HS-27A (cell line): ENCODE data around the gene ITPK1.

ENCODE experiments used
- DNase-seq: peaks from one replicate; pipeline ENCODE4 v3.0.0-alpha.2; 2012; ENCODE audit warnings: low read depth, missing footprints

ITPK1 gene

DNA sequence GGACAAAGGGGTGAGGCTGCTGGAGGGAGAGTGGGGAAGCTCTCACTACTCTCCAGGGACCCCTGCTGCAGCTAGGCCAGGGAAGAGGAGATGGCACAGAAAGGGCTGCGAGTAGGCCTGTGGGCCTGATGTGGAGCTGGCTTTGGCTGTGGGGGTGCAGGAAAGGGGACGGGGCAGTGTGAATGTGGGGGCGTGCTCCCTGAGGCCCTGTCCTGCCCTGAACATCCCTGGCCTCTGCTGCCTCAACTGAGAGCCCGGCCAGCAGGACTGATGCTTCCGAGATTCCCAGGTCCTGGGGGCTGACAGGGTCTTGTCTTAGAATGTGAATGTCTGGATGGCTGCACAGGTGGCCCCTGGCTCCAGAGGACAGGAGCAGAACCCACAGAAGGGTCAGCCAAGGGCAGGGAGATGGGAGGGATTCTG is 128.6 kb downstream of the ITPK1 start:
- DNase-seq, result no peak

DNA sequence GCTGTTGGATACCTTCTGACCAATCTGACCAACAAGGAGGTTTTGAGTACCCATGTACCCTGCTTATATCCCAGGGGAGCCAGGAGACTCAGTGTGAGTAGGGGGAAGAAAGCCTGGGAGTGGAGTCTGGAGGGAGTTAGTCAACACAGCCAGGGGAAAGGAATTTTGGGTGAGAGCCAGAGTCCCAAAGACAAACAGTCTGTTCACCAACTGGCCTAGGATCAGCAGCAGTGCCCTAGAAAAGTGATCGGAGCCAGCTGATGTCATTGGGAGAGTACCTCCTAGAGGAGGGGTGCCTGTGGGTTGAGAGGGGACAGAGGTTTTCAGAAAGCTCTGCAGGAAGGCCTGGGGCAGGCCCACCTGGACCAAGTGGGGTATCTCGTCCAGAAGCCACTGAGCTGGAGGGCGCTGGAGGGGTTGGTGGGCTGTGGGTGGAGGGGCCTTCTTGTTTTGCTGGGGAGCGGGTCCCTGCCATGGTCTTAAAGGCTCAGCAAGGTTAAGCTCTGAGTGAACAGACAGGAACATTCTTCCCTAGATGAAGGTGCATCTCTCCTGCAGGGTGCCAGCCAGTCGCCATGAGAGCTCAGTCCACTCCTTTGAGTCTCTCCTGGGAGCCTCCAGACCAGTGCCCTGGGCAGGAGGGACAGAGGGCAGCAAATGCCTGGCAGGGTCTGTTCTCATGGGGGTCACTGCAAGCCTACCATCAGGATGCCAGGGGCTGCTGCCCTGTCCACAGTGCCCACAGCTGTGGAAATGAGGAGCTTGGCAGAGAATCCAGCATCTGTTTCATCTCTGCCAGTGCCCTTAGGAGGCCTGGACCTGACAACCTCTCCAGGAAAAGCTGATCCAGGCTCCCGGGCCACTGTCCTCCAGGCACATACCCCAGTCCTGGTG is 129.2 kb downstream of the ITPK1 start:
- DNase-seq, result peak; percentile 68

DNA sequence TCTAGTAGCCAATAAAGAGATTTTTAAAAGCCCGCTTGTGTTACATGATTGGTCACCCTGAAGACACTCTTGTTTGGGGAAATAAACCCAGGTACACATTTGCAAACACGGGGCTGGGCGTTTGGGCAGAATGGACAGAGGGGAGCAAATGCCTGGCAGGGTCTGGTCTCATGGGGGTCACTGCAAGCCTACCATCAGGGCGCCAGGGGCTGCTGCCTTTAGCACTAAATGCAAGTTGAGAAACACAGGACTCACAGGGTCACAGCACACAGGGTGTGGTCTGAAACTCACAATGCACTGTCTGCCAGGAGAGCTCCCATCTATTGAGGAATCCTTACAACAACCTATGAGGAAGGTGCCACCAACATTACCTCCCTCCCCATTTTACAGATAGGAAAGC is 130.2 kb downstream of the ITPK1 start:
- DNase-seq, result no peak

DNA sequence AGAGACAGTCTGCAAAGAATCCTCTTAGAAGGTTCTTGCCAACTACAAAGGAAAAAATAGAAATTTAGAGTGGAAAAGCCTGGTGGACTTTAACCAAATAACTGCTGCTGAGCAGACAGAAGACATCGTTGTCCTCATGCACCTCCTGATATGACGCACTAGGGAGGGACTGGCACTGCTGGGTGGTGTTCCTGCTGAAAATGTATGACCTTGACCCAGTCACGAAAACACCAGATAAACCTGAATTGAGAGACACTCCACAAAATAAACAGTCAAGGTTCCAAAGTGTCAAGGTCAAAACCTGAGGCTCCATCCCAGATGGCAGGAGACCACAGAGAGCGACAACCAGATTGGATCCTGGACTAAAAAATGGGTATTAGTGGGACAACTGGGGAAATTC is 130.8 kb downstream of the ITPK1 start:
- no peak for DNase-seq

DNA sequence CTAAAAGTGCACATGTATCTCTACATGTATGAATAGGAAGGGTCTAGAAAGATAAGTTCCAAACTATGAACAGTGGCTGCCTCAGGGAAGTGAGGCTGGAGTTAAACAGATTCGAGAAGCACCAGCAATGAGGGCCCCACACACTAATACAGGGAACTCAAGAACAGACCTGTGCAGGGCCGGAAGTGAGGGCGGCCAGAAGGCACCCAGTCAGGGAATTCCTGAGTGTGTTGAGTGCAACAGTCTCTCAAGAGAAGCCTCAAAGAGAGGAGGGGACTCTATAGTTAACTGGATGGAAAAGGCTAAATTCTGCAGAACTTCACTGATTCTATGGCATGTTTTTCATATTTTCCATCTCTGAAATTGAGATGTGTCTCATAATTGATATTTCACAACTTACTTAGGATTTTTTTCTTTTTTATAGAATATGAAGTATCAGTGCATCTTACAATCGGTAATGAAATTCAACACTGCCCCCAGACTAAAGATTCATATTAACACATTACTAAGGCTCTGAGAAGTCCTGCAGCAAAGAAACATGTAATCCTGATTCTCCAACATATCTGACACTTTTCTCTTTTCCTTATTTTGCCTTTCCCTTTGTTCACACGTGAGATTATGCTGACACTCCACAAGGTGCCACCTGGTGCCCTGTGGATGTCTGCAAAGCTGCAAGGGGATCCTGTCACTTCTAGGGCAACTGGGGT is 131.5 kb downstream of the ITPK1 start:
- no peak for DNase-seq

DNA sequence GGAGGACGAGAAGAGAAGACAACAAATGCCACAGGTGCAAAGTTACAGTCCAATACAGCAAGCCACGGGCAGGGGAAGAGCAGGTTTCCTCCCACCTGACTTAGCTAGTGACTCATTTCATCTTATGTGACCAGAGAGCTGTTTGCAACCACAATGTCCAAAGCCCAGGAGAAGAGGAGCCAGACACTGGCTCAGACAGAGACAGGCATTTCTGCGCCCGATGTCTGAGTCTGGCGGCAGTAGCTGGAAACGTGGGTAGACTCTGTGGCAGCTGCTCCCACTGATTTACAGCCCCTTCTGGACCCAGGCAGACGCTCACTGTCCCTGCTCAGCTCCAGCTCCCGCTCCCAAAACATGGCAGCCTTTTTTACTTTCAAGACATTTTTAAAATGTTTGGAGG is 132.8 kb downstream of the ITPK1 start:
- DNase-seq, result no peak

DNA sequence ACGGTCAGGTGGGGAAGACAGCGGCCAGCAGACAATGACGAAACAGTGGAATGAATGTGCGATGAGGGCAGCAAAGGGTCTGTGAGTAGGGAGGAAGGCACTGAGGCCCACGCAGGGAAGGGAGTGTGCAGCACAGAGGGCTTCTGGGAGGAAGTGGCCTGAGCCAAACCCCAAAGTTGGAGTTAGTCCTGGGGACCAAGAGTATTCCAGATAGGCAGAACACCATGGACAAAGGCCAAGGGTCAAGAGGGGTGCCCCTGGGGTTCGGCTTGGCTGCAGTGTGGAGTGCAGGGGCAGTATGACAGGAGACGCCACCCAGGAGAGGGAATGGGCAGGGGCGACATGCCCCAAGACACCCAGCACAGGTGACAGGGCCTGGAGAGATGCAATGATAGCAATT is 134.0 kb downstream of the ITPK1 start:
- no peak for DNase-seq

DNA sequence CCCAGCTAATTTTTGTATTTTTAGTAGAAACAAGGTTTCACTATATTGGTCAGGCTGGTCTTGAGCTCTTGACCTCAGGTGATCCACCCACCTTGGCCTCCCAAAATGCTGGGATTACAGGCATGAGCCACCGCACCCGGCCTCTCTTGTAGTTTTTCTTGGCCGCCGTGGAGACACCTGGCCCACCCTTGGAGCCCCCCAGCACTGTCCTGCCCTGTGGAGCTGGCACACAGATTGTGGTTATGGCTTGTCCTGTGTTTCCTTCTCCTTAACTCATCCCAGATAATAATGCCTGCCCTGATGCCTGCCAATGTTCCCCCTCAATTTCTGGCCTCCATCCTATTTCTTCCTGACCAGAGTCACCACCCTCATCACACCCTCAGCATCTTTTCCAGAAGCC is 134.9 kb downstream of the ITPK1 start:
- DNase-seq, result no peak

DNA sequence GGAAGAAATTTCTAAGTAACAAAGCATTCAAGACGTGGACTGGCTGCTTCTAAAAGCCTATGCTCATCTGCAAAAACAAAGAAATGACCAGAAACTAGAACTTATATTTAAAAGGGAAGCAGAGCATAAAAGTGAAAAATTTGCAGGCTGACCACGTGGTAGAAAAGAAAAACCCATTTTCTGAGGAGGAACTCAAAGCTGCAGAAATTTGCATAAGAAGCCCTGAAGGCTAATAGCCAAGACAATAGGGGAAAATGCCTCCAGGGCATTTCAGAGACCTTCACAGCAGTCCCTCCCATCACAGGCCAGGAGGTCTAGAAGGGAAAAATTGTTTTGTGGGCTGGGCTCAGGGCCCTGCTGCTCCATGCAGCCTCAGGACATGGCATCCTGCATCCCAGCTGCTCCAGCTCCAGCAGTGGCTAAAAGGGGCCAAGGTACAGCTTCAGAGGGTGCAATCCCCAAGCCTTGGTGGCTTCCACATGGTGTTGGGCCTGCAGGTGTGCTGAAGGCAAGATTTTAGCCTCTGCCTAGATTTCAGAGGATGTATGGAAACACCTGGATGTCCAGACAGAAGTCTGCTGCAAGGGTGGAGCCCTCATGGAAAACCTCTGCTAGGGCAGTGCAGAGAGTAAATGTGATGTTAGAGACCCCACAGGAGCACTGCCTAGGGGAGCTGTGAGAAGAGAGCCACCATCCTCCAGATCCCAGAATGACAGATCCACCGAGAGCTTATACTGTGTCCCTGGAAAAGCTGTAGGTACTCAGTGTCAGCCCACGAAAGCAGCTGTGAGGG is 137.3 kb downstream of the ITPK1 start:
- no peak for DNase-seq

DNA sequence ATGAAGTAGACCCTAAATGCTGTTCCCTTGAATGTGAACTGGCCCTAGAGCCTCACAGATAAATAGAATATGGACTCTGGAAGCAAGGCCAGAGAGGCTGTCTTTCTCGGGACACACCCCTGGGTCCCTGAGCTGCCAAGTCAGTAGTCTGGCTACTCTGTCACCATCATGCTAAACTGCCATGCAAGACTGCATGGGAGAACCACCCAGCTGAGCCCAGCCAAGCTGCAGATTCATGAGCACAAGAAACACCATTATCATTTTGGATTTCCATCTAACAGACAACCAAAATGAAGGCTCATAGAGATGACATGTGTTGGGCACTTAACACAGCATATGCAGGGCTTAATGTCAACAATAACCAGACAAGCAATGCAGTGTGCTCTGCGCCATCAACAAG is 139.5 kb downstream of the ITPK1 start:
- no peak for DNase-seq

DNA sequence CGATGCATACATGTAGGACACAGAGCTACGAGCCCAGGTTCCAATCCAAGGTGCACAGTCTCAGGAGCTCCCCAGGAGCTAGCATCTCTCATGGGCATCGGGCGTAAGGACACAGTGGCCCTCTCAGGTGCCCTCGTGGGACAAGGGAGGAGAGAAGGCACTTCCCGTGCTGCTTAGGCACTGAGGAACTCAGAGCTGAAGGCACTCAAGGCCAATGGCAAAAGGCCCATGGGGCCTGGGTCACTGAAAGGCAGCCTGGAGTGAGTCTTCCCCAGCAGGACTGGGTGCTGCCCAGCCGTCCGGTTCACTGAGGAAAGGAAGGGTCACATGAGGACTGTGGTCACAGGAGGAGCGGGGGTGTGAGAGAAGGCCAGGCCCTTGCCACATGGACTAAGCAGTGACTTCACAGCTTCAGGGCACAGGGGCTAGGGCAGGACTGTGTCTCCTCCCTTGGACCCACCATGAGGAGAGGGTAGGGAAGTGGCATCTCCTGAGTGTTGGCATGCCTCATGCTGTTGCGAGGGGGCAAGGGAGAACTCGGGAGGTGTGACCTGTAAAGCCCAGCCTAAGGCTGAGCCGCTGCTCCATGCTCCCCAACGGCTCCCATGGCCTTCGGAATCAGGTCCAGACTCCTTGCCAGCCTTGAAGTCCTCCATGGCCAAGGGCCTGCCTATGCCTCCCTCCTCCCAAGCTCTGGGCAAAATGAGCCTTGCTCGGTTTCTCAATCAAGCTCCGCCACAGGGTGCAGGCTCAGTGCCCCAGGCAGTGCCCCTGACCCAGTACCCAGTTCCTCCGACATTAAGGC is 141.0 kb downstream of the ITPK1 start:
- DNase-seq, result no peak

DNA sequence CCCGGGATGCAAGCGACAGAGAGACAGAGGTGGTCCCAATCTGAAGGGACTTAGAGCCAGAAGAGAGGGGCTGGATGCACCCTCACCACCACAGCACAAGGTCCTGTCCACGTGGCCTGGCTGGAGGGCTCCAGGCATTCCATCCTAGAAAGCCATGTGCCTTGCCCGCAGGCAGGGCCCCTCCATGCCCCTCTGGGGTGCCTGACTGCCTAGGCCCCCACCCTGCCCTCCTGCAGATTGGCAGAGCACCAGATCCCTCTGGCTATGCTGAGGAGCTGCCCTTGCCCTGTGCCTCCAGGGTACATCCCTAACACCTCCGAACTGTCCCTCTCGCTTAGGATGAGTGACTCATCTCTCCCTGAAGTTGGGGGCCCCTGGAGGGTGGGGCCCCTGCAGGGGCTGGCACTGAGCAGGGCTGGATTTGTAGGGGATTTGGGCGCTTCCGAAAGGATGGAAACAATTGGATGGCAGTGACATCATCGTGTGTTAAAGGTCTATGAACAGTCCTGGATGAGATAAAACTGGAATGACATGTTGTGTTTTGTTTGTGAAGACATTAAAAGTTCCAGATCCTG is 141.8 kb downstream of the ITPK1 start:
- no peak for DNase-seq

DNA sequence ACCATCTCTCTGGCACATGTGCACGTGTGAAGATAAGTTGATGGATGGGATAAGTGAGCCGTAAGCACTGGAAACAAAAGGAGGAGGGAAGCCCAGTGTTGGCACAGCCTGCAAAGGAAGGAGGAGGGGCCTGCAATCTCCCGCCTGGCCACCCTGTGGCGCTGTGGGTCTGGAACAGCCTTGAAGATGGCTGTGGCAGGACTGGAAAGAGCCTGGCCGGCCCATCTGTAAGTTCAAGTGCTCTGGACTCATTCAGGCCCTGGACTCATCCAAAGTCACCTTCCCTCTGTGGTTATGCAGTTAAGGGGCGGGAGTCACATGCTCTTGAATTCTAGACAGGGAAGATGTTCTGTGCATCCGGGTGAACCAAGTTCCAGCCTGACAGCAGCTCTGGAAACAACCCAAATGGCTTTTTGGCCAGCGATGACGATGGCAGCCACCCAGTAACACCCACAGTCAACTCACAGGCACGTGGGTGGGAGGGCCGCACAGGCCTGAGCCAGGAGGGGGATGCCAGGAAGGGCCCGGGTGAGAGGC is 142.4 kb downstream of the ITPK1 start:
- DNase-seq, result peak; percentile 26

DNA sequence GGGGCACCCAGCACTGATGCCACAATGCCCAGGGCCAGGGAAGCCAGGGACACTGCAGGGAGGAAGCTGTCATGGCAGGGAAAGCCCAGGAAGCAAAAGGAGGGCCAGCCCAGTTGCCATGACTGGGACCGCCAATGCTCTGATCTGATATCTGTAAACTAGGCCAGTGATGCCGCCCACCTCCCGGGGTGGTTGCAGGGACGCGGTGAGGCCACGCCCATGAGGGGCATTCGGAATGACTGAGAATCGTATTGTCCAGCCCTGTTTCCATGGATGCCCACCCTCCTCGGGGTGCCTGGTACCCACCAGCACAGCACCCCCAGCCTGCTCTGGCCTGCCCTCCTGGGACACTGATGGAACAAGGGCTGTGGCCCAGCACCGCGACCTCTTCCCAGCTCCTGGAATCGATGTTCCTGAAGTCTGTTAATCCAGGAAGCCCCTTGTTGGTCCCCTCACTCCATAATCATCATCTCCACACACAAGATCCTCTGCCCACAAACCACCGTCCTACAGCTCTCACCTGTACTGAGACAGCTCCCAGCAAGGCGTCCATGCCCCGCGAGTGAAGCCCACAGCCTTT is 144.0 kb downstream of the ITPK1 start:
- DNase-seq, result no peak

DNA sequence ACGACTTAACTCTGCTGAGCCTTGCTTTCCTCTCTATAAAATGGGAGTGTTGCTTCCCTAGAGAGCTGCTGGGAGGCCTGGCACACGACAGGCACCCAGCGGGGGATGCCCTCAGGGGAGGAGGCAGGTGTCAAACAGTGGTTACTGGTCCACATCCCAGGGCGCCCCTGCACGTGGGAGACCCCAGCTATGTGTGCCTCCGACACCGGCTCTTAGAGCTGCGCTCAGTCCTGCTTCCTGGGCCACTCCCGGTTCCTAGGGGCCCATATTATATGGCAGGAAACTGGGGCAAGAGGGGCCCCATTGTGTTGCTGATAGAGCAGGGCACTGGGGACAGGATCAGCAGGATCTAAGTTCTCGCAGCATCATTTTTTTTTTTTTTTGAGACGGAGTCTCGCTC is 145.5 kb downstream of the ITPK1 start:
- no peak for DNase-seq

DNA sequence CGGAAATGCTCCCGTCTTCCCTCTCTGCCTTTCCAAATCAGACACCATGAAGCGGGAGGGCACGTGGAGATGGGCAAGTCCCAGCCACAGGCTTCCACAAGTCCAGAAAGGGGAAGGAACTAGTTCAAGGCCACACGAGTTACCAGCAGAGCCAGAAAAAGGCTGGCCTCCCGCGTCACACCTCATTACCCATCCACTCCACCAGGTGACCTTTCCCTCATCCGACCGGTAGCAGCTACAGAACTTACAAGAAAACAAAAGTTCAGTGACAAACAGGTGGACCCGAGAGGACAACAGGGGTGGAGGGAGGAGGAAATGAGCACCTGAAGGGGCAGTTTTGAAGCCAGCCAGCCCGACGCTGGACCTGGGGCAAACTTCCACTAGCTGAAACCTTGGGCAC is 145.9 kb downstream of the ITPK1 start:
- DNase-seq, result no peak

DNA sequence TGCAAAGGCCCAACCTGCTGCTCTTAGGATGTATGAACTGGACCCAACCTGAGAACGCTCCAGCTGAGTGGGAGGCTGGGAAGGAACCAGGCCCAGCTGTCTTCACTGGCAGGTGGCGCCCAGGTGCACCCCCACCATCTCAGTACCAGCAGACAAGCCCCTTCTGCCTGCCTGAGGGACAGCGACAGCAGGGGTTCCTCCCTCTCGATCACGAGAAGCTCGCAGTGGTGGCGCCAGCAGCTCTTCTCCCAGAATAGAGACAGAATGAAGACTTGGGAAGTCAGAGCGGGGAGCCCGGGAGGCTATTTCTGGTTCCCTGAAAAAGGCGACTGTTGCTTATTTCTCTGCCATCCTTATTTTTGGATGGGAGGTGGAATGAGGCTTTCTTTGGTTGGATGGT is 146.3 kb downstream of the ITPK1 start:
- no peak for DNase-seq

DNA sequence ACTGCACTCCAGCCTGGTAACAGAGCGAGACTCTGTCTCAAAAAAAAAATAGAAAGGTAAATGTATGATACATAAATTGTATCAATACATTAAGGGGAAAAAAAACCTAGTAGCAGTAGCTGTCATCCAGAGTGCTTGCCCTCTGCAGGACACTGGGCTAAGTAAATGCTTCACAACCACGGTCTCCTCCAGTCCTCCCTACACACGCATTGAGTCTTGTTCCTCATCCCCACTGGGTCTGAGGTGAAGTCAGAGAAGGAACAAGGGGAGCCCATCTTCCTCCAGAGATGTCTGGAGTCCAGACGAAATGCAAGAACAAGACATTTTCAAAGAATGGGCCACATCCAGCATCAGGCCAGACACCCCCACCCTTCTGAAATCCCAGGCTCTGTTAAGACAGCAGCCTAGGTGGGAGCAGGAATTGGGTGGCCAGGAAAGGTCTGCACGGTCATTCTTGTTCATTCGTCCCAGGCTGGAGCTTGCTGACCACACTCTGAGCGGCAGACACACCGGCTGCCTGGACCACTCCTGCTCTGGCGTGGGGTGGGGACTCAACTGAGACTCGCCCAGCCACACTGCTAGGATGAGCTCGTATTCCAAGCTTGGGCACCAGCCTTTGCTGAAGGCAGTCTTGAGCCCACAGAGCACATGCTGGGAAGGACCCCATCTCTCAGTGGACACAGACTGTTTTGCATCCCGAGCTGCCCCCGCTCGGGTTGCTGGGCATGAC is 147.3 kb downstream of the ITPK1 start:
- DNase-seq, result no peak

DNA sequence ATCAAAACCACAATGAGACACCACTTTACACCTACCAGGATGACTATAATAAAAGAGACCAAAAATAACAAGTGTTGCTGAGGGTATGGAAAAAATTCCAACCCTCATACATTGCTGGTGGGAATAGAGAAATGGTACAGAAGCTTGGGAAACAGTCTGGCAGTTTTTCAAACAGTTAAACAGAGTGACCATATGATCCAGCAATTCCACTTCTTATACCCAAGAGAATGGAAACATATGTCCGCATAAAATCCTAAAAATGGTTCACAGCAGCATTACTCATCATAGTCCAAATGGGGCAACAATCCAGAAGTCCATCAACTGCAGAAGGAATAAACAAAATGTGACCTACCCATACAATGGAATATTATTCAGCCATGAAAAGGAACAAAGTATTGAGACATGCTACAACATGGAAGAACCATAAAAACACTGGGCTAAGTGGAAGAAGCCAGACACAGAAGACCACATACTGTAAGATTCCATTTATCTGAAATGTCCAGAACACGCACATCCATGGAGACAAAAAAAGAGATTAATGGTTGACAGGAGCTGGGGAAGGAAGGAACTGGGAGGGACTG is 148.3 kb downstream of the ITPK1 start:
- DNase-seq, result no peak

DNA sequence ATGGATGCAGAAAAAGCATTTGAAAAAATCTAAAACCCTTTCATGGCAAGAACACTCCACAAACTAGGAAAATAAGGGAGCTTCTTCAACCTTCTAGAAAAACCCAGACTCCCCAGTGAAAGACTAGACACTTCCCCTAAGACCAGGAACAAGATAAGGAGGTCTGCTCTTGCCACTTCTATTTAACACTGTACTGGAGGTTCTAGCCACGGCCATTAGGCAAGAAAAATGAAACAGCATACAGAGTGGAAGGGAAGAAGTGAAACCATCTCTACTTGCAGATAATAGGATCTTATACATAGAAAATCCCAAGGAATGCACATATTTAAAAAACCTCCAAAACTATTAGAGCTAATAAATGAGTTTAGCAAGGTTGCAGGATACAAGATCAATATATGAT is 150.4 kb downstream of the ITPK1 start:
- DNase-seq, result no peak
